NCI-H128 (cell line): ENCODE results near the gene ATF5.
A peak's percentile ranks its signal among the peaks of the same experiment; 100 is the strongest.
"Not testable (repeated sequence)": the region's sequence is repeated elsewhere in the genome, so short reads cannot be mapped to it uniquely, and the experiment has no call there.

Experiments
- DNase-seq: peaks from one replicate; lab custom pipeline; 2025; ENCODE audit not compliant: unreplicated experiment; lab: John Stamatoyannopoulos, UW

Gene ATF5

GRCh38 chr19:49921871-49922795 lies 6.9 kb upstream of the ATF5 start:
- no peak for DNase-seq

- no peak for DNase-seq
These were observed 5.7 kb upstream of the ATF5 start for GRCh38 chr19:49923055-49924003.

- no peak for DNase-seq
These were observed 4.8 kb upstream of the ATF5 start for GRCh38 chr19:49924004-49924880.

- DNase-seq, result not testable (repeated sequence)
These were observed 4.2 kb upstream of the ATF5 start for GRCh38 chr19:49924881-49925210.

- no peak for DNase-seq
These were observed 3.5 kb upstream of the ATF5 start for GRCh38 chr19:49925486-49925885.

- no peak for DNase-seq
These were observed 2.5 kb upstream of the ATF5 start for GRCh38 chr19:49926515-49926914.

GRCh38 chr19:49927526-49928264 lies 1.3 kb upstream of the ATF5 start:
- no peak for DNase-seq

- peak; percentile 81 for DNase-seq
These were observed 842 bp downstream of the ATF5 start for GRCh38 chr19:49929611-49930482.

- DNase-seq, result no peak
These were observed 1.5 kb downstream of the ATF5 start for GRCh38 chr19:49930483-49931011.

GRCh38 chr19:49931293-49932040 lies 2.5 kb downstream of the ATF5 start:
- DNase-seq, result no peak

GRCh38 chr19:49932041-49932451 lies 3.0 kb downstream of the ATF5 start:
- no peak for DNase-seq

GRCh38 chr19:49932731-49933131 lies 3.7 kb downstream of the ATF5 start:
- DNase-seq, result no peak

GRCh38 chr19:49933643-49934042 lies 4.6 kb downstream of the ATF5 start:
- DNase-seq, result no peak

- DNase-seq, result no peak
These were observed 7.5 kb downstream of the ATF5 start for GRCh38 chr19:49936549-49936948.

GRCh38 chr19:49937750-49938381 lies 8.9 kb downstream of the ATF5 start:
- DNase-seq, result peak; percentile 74

- no peak for DNase-seq
These were observed 9.7 kb downstream of the ATF5 start for GRCh38 chr19:49938662-49939061.

GRCh38 chr19:49939721-49940481 lies 10.9 kb downstream of the ATF5 start:
- DNase-seq, result no peak
